IPS-NIHi7 (cell line): ENCODE data around the gene PRDM7.

Source experiments
- DNase-seq: peaks from one replicate; pipeline ENCODE4 v3.0.0; 2012; ENCODE audit warnings: mixed read lengths; ENCODE audit errors: extremely low spot score

The PRDM7 gene

GRCh38 chr16:90037276-90037675 is 39.9 kb downstream of the PRDM7 start:
- DNase-seq = no peak

- DNase-seq = no peak
Measured at GRCh38 chr16:90035902-90036301, 41.2 kb downstream of the PRDM7 start.

GRCh38 chr16:90034504-90034903 is 42.6 kb downstream of the PRDM7 start:
- no peak for DNase-seq

GRCh38 chr16:90033387-90033786 is 43.7 kb downstream of the PRDM7 start:
- no peak for DNase-seq

- DNase-seq = no peak
Measured at GRCh38 chr16:90032674-90033331, 44.3 kb downstream of the PRDM7 start.

GRCh38 chr16:90031931-90032673 is 45.0 kb downstream of the PRDM7 start:
- no peak for DNase-seq

GRCh38 chr16:90031186-90031930 is 45.8 kb downstream of the PRDM7 start:
- no peak for DNase-seq

GRCh38 chr16:90028985-90029384 is 48.1 kb downstream of the PRDM7 start:
- DNase-seq = no peak

- no peak for DNase-seq
Measured at GRCh38 chr16:90027611-90028010, 49.5 kb downstream of the PRDM7 start.

- DNase-seq = no peak
Measured at GRCh38 chr16:90026135-90026534, 51.0 kb downstream of the PRDM7 start.

- DNase-seq = no peak
Measured at GRCh38 chr16:90023078-90023447, 54.1 kb downstream of the PRDM7 start.

- peak; percentile 94 for DNase-seq
Measured at GRCh38 chr16:90022209-90023077, 54.7 kb downstream of the PRDM7 start.

GRCh38 chr16:90020838-90021382 is 56.2 kb downstream of the PRDM7 start:
- no peak for DNase-seq

GRCh38 chr16:90020260-90020837 is 56.8 kb downstream of the PRDM7 start:
- no peak for DNase-seq

GRCh38 chr16:90019543-90020259 is 57.4 kb downstream of the PRDM7 start:
- DNase-seq = peak; percentile 83

GRCh38 chr16:90018652-90019542 is 58.2 kb downstream of the PRDM7 start, which contains the start of gene DBNDD1:
Gene DBNDD1 (minus strand): TSS chr16:90019456. CDS start chr16:90019341, 115 bp downstream.
- DNase-seq = no peak

- no peak for DNase-seq
Measured at GRCh38 chr16:90018297-90018651, 58.9 kb downstream of the PRDM7 start.

GRCh38 chr16:90016339-90016950 is 60.7 kb downstream of the PRDM7 start:
- no peak for DNase-seq
